ENCODE results near the gene RAD17. TPM values are rescaled to one million over a fixed set of nuclear protein-coding genes. Genes with fewer than 3 reads are reported as not detected.
"Not testable (repeated sequence)": the region's sequence is repeated elsewhere in the genome, so short reads cannot be mapped to it uniquely, and the experiment has no call there.

The RAD17 gene
- polyA plus RNA-seq, 1 donor from 2014 or later: 51.8 TPM

DNA sequence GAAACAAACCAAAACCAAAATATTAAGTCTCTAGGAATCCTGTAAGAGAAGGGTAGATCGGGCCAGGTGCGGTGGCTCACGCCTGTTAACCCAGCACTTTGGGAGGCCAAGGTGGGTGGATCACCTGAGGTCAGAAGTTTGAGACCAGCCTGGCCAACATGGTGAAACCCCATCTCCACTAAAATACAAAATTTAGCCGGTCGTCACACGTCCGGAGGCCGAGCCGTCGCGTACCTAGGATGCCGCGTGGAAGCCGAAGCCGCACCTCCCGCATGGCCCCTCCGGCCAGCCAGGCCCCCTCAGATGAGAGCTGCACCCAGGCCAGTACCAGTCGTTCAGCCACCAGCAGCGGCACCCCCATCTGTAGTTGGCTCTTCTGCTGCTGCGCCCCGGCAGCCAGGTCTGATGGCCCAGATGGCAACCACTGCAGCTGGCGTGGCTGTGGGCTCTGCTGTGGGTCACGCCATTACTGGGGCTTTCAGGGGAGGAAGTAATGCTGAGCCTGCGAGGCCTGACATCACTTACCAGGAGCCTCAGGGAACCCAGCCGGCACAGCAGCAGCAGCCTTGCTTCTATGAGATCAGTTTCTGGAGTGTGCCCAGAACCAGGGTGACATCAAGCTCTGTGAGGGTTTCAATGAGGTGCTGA, 35.8 kb upstream of the RAD17 start:
- not testable (repeated sequence) for H3K27me3 ChIP-seq (ENCODE audit: insufficient read depth, low read depth, low read length); H3K4me3 ChIP-seq (ENCODE audit: low read length); H3K9ac ChIP-seq (ENCODE audit: low read length); H3K27ac ChIP-seq (ENCODE audit: low read length); H2AFZ ChIP-seq (ENCODE audit: low read depth, low read length); H3K4me2 ChIP-seq (ENCODE audit: low read length); H4K20me1 ChIP-seq (ENCODE audit: insufficient read depth); H3K9me2 ChIP-seq (ENCODE audit: insufficient read depth, low read length); H3K79me2 ChIP-seq (replicated peaks; ENCODE audit: insufficient read depth, low read length); H3F3A ChIP-seq (ENCODE audit: insufficient read depth, low read length, poor library complexity, severe bottlenecking); H3K9me3 ChIP-seq (ENCODE audit: low read length); H3K36me3 ChIP-seq (ENCODE audit: insufficient read depth, low read length)

DNA sequence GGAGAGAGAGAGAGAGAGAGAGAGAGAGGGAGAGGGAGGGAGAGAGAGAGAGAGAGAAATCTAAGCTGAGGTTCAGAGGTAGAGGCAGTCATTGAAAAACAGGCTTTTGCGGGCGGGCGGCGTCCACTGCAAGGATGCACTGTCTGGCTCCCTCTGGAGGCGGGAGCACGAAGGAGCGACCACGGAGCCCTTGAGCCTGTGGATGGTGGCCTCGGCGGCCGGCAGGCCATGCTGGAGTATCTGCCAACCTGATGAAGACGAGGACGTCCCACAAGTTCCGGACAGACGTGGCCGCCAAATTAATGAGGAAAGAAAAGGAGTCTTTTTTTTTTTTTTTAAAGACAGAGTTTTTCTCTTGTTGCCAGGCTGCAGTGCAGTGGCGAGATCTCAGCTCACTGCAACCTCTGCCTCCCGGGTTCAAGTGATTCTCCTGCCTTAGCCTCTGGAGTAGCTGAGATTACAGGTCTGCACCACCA, 34.8 kb upstream of the RAD17 start:
- no peaks in the 10 kb centered on the region for H3K27me3 ChIP-seq (ENCODE audit: insufficient read depth, low read depth, low read length)
- no peaks in the 10 kb centered on the region for H4K20me1 ChIP-seq (ENCODE audit: insufficient read depth)
- no peak overlapping the region for H3K4me2 ChIP-seq (ENCODE audit: low read length)
- H3K27ac ChIP-seq (ENCODE audit: low read length): no peak overlapping the region
- TF ChIP-seq RAD21 (conservative IDR thresholded peaks at IDR 0.05): peak; percentile 25
- TF ChIP-seq SMC3 (conservative IDR thresholded peaks at IDR 0.05; ENCODE audit: poor library complexity): peak; percentile 33
- TF ChIP-seq POLR2AphosphoS5 (IDR thresholded peaks at IDR 0.05): no peak
- TF ChIP-seq, protein P1, sequence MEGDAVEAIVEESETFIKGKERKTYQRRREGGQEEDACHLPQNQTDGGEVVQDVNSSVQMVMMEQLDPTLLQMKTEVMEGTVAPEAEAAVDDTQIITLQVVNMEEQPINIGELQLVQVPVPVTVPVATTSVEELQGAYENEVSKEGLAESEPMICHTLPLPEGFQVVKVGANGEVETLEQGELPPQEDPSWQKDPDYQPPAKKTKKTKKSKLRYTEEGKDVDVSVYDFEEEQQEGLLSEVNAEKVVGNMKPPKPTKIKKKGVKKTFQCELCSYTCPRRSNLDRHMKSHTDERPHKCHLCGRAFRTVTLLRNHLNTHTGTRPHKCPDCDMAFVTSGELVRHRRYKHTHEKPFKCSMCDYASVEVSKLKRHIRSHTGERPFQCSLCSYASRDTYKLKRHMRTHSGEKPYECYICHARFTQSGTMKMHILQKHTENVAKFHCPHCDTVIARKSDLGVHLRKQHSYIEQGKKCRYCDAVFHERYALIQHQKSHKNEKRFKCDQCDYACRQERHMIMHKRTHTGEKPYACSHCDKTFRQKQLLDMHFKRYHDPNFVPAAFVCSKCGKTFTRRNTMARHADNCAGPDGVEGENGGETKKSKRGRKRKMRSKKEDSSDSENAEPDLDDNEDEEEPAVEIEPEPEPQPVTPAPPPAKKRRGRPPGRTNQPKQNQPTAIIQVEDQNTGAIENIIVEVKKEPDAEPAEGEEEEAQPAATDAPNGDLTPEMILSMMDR (IDR thresholded peaks at IDR 0.05; ENCODE audit: poor library complexity, severe bottlenecking): peak; percentile 54
- no peak for TF ChIP-seq EZH2 (IDR thresholded peaks at IDR 0.05; ENCODE audit: borderline replicate concordance, insufficient read depth, low read length, poor library complexity, severe bottlenecking)
- no peaks in the 10 kb centered on the region for H3K79me2 ChIP-seq (replicated peaks; ENCODE audit: insufficient read depth, low read length)
- no peaks in the 10 kb centered on the region for H3F3A ChIP-seq (ENCODE audit: insufficient read depth, low read length, poor library complexity, severe bottlenecking)
- H3K36me3 ChIP-seq (ENCODE audit: insufficient read depth, low read length): no peaks in the 10 kb centered on the region
- H3K4me3 ChIP-seq (ENCODE audit: low read length): no peak overlapping the region
- no peaks in the 10 kb centered on the region for H3K9me2 ChIP-seq (ENCODE audit: insufficient read depth, low read length)
- no peak overlapping the region for H3K9ac ChIP-seq (ENCODE audit: low read length)
- H3K9me3 ChIP-seq (ENCODE audit: low read length): no peaks in the 10 kb centered on the region
- no peak overlapping the region for H2AFZ ChIP-seq (ENCODE audit: low read depth, low read length)

- no peak overlapping the region for H3K4me3 ChIP-seq (ENCODE audit: low read length)
- no peak overlapping the region for H2AFZ ChIP-seq (ENCODE audit: low read depth, low read length)
- TF ChIP-seq TAF1 (IDR thresholded peaks at IDR 0.05; ENCODE audit: low read depth): no peak
- no peak for TF ChIP-seq EP300 (conservative IDR thresholded peaks at IDR 0.05; ENCODE audit: poor library complexity, severe bottlenecking)
- no peak for TF ChIP-seq SMC3 (conservative IDR thresholded peaks at IDR 0.05; ENCODE audit: poor library complexity)
- TF ChIP-seq POLR2AphosphoS5 (IDR thresholded peaks at IDR 0.05): no peak
- TF ChIP-seq RAD21 (conservative IDR thresholded peaks at IDR 0.05): no peak
- TF ChIP-seq, protein P2, sequence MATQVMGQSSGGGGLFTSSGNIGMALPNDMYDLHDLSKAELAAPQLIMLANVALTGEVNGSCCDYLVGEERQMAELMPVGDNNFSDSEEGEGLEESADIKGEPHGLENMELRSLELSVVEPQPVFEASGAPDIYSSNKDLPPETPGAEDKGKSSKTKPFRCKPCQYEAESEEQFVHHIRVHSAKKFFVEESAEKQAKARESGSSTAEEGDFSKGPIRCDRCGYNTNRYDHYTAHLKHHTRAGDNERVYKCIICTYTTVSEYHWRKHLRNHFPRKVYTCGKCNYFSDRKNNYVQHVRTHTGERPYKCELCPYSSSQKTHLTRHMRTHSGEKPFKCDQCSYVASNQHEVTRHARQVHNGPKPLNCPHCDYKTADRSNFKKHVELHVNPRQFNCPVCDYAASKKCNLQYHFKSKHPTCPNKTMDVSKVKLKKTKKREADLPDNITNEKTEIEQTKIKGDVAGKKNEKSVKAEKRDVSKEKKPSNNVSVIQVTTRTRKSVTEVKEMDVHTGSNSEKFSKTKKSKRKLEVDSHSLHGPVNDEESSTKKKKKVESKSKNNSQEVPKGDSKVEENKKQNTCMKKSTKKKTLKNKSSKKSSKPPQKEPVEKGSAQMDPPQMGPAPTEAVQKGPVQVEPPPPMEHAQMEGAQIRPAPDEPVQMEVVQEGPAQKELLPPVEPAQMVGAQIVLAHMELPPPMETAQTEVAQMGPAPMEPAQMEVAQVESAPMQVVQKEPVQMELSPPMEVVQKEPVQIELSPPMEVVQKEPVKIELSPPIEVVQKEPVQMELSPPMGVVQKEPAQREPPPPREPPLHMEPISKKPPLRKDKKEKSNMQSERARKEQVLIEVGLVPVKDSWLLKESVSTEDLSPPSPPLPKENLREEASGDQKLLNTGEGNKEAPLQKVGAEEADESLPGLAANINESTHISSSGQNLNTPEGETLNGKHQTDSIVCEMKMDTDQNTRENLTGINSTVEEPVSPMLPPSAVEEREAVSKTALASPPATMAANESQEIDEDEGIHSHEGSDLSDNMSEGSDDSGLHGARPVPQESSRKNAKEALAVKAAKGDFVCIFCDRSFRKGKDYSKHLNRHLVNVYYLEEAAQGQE (IDR thresholded peaks at IDR 0.05; ENCODE audit: borderline replicate concordance): no peak
- no peak for TF ChIP-seq EZH2 (IDR thresholded peaks at IDR 0.05; ENCODE audit: borderline replicate concordance, insufficient read depth, low read length, poor library complexity, severe bottlenecking)
- TF ChIP-seq, protein P1 (IDR thresholded peaks at IDR 0.05; ENCODE audit: poor library complexity, severe bottlenecking): no peak
- no peak for TF ChIP-seq MXI1 (conservative IDR thresholded peaks at IDR 0.05; ENCODE audit: poor library complexity, severe bottlenecking)
Observed at GRCh38 chr5:69335341-69335935, 34.2 kb upstream of the RAD17 start.

More at GRCh38 chr5:69335341-69335935, 34.2 kb upstream of the RAD17 start:
- Histone ChIP-seq H3K27me3 (ENCODE audit: insufficient read depth, low read depth, low read length) (no peaks in the 10 kb centered on the region), H3K36me3 (ENCODE audit: insufficient read depth, low read length) (no peaks in the 10 kb centered on the region), H3K9ac (ENCODE audit: low read length) (no peak overlapping the region), H3K27ac (ENCODE audit: low read length) (no peak overlapping the region), H4K20me1 (ENCODE audit: insufficient read depth) (no peaks in the 10 kb centered on the region), H3F3A (ENCODE audit: insufficient read depth, low read length, poor library complexity, severe bottlenecking) (no peaks in the 10 kb centered on the region), H3K4me2 (ENCODE audit: low read length) (no peak overlapping the region), H3K9me3 (ENCODE audit: low read length) (no peaks in the 10 kb centered on the region), H3K9me2 (ENCODE audit: insufficient read depth, low read length) (no peaks in the 10 kb centered on the region), H3K79me2 (replicated peaks; ENCODE audit: insufficient read depth, low read length) (no peaks in the 10 kb centered on the region)

Measured in neural cell (in vitro differentiated cells).